Endometrium (tissue), 2 donors: ENCODE results near the gene GRAMD1B.
"Not testable (repeated sequence)": the region's sequence is repeated elsewhere in the genome, so short reads cannot be mapped to it uniquely, and the experiment has no call there.

Experiments used
- FAIRE-seq: peaks from 2 replicates; lab custom pipeline; 2012; peaks lifted over from hg19 to GRCh38; lab: Jason Lieb, UNC
- donor health status: control.
- donor health status: control.

The GRAMD1B gene

DNA sequence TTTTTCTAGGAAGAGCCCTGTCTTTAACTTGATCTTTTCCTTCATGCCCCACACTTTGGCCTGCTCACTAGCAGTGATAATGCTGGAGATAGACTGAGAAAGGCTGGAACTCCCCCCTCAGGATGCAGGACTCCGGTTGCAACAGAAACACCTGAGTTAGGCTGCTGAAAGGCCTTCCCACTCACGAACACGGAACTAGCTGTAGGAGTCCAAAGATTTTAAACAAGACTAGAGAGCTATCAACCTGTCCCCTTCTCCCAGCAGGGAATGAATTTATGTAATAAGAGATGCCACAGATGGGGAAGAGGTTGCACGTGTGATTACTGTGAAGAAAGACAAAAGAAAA, 211.4 kb downstream of the GRAMD1B start:
- FAIRE-seq: no peak

DNA sequence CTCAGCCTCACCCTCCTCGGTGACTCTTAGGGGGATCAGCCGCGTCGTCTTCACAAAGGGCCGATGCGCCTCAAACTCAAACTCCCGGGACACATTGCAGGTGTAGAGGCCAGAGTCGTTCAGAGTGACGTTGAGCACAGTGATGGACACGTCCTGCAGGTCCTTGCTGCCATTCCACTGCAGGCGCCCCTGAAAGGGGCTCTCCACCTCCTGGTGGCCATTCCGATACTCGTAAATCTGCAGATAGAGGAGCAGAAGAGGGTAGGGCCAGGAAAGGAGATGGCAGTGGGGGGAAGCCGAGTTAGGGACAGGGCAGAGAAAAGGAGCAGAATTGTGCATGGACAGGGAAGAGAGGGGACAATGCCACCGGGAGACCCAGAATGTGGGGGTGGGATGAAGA, 212.4 kb downstream of the GRAMD1B start:
- FAIRE-seq: no peak

DNA sequence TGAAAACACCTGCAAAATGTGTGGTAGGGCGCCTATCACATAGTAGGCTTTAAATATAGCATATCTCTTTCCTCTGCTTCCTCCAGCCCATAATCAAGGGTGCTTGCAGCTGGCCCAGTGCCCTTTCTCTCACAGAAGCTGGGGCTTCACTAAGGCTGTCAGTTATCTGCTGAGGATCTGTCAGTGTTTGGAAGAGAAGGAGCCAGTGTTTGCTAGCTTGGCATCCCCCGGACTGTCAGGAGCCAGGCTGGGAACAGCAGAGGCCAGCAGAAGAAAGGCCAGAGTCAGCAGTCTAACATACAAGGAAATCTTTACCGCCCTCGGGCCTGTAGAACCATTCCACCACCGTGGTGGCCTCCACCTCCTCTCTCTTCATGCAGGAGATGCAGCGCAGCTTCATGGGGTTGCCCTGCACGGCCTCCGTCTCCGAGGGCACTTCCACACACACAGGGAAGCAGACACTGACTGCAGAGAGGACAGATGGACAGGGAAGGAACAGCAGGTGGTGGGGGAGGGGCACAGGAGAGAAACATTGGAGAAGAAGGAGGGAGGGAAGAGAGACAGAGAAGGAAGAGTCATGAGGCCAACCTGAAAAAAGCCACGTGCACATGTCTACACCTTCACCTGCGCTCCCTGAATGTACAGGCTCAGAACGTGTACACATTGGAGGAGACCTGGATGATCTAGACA, 215.4 kb downstream of the GRAMD1B start:
- no peak for FAIRE-seq

DNA sequence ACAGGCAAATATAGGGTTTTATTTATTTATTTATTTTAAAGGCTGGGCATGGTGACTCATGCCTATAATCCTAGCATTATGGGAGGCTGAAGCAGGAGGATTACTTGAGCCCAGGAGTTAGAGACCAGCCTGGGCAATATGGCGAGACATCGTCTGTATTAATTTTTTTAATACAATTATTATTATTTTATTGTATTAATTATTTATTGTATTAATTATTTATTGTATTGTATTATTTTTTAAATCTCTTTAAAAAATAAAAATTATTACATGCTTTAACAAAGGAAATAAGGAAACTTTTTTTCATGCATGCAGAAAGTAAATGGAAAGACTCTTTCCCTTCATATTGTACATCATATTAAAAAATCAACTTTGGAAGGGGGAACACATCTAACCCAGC, 220.8 kb downstream of the GRAMD1B start:
- FAIRE-seq: no peak

DNA sequence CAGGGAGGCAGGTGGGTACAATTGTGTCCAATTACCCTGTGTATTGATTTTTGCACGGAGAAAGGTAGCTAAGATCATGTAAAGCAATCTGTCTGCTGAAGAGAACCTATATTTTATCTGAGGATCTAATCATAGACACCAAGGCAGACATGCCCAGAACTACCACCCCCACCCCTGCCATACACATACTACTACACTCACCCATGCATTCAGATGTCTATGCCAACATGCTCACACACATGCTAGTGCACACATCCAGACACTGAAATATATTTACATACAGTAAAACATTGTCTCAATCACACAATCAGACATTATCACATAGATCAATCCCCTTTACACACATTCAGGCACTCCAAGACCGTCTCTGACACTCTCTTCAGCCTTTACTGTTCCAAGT, 222.5 kb downstream of the GRAMD1B start:
- FAIRE-seq: no peak

DNA sequence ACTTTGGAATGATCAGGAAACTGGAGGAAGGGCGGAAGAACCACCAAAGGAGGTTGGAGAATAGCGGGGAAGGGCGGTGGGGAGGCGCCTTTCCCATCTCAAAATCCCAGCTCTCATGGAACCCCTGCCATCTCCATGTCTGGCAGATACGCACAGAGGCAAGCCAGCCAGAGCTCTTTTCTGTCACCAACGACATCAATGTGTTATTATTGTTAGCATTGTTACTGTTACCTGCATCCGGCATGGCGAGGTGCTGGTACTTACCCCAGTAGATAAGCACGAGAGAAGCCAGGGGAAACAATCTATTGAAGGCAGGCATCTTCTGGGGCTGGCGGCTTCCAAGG, 223.4 kb downstream of the GRAMD1B start:
- no peak for FAIRE-seq

DNA sequence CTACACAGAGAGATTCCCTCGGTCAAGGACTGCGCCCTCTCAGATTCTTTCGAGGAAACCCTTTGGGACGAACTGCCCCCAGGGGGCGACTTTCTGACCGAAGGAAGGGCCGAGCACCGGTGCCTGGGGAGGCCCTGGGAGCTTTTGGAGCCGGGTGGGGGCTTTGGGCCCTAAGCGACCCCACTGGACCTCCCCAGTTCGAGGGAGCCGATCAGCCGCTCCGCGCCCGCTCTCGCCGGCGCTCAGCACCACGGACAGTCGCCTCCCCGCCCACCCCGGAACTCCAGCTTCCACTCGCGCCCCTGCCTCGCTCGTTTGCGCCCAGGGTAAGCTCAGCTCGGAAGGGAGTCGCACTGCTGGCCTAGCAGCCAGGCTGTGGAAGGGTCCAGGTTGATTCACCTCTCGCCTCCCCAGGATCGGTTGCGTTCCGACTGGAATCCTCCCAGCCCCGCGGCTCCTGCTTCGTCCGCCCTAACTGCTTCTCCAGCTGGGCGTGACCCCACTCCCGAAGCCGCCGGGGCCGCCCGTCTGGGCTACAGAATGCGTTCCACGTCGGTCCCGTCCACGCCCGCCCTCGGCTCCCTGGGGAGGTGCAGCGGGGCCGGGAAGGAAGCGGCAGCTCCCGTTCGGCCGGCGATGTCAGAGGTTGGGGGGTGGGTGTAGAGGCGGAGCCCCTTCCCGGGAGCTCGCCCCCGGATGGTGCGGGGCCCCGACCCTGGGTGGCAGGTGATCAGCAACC, 223.9 kb downstream of the GRAMD1B start:
- FAIRE-seq: no peak

DNA sequence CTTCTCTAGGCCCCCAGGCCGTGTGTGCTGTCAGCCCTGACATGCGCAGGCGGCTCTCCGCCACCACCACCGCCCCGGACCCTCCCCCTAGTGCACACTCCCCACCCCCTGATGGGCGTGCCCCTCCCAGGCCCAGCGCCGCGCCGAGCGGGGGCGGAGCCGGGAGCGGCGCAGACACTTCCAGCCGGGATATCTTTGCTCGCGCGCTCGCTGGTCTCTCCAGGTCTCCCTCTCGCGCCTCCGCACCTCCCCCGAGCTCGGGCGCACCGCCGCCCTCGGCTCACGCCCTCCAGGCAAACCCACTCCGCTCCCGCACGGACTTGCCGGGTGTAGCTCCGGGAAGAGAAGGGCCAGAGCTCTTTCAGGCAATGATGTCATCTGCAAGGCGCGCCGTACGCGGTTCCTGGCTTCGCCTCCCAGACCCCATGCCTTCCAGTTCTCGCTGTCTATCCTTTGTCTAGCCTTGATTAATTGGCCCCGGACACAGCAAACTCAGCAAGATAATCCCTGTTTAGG, 224.6 kb downstream of the GRAMD1B start, which contains the start of gene SCN3B:
SCN3B (minus strand) TSS at position 59 of the 516 bp plus-strand sequence. CDS start 823 bp downstream, outside the sequence.
- no peak for FAIRE-seq

DNA sequence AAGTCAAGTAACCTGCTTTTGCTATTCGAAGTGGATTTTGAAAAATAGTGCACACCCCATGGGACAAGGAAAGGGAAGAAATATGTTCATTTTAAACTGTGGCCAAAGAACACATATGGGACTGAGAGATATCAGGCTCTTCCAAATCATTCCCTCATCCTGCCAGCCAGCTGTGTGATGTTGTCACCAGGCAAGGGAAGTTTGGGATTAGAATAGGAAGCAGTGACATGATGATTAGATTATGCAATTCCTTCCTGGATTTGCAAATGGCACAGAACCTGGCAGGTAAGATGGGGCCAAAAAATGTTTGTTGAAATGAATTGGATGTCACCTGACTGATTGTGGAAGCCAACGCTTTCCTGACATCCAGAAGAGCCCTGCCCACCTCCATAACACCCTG, 229.2 kb downstream of the GRAMD1B start:
- no peak for FAIRE-seq

DNA sequence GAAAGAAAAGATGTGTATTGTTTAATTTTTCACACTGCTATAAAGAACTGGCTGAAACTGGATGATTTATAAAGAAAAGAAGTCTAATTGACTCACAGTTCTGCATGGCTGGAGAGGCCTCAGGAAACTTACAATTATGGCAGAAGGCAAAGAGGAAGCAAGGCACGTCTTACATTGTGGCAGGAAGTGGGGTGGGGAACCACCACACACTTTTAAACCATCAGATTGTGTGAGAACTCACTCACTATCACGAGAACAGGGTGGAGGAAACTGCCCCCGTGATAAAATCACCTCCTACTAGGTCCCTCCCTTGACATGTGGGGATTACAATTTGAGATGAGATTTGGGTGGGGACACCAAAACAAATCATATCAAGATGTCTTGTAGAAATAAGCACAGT, 229.9 kb downstream of the GRAMD1B start:
- FAIRE-seq: not testable (repeated sequence)

DNA sequence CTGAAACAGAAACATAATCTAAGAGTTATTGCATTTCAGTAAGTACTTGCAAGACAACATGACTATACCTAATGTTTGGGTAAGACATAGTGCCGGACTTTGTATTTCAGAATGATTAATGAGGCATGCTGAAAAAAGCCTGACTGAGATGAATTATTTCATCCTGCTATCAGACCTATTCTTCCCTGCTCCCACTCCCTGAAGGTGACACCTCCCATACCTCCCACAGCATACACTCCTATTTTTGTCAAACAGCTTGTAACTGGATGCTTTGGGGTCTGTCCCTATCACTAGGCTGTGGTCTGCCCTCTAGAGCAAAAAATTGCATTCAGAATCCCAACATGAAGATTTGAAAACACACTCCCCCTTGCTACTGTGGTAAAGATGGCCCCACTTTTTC, 235.2 kb downstream of the GRAMD1B start:
- FAIRE-seq: no peak

DNA sequence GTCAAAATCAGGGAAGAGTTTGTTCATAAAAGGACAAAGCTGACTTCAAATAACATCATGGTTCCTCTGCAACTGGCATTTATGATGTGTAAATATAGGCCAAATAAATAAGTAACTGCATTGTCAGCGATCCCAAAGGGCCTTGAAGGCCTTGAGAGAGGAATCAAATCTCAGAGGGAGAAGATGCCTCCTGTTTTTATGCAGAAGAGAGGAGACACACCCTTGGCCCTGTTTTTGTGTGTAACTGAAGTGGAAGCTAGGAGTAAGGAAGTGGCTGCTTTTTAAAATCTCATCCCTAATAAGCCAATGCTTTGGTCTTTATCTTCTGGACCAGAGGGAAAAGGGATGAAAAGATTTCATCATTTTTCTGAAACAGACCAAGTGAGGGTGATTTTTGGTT, 240.0 kb downstream of the GRAMD1B start:
- no peak for FAIRE-seq

DNA sequence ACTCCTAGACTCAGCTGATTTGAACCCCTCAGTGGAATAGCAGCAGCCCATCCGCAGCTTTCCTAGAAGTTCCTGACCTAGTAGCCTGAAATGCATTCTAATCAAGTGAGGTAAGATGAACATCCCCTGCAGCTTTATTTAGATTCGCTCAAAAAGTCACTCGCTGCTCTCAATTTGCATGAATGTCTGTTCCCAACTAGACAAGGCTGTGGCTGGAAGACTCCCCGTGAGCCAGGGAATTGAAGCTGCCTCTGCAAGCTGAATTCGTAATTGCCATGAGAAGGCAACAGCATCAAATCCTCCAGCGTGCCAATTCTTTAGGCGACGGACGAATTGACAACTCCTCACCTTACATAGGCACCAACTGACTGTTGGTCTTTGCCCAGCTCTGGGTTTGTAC, 241.5 kb downstream of the GRAMD1B start:
- FAIRE-seq: no peak

DNA sequence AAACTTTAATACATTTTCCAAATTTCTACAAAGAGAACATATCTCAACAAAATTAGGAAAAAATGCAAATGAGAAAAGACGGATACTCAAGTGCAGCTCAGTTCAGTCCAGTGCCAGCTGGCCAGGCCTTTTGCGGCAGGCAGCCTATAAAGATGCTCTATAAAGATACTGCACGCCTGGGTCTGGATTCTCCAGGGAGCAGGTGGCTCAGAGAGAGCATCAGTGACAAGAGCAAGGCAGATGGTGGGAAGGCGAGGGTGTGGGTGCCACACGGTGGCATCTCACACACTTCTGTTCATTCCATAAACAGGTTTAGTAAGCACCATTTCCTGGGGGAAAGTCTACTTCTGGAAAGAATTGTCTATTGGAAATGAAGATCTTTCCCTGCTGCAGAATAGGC, 242.5 kb downstream of the GRAMD1B start:
- FAIRE-seq: no peak

DNA sequence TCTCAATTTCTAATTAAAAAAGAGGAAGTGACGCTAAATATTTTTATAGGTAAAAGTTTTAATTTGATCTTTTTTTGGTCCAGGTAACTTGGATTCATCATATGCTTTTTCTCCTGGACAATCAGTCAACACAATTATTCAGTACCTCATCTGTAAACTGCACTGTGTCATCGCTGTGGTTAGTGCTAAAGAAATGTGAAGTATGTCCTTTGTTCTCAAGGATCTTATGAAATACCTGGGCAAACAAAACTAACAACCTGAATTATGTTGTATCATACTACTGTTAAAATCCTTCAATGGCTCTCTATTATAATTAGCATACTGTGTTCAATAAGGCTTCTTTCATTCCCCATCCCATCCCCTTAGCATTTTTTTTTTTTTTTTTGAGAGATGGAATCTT, 244.2 kb downstream of the GRAMD1B start:
- FAIRE-seq: no peak
